GOT3 (cell line): ENCODE measurements around the gene GPR108.
"Not testable (repeated sequence)": the region's sequence is repeated elsewhere in the genome, so short reads cannot be mapped to it uniquely, and the experiment has no call there.

ENCODE experiments used
- DNase-seq: peaks from one replicate; lab custom pipeline; 2025; ENCODE audit warnings: mixed read lengths; lab: John Stamatoyannopoulos, UW

The GPR108 gene

GRCh38 chr19:6737284-6737872, at the start of gene GPR108:
Gene GPR108, minus strand, starts transcription at chr19:6737580. Its CDS starts 4 bp downstream, at chr19:6737576.
- peak; percentile 95 for DNase-seq

GRCh38 chr19:6779206-6779605, 41.8 kb upstream of the GPR108 start:
- DNase-seq = no peak

DNA sequence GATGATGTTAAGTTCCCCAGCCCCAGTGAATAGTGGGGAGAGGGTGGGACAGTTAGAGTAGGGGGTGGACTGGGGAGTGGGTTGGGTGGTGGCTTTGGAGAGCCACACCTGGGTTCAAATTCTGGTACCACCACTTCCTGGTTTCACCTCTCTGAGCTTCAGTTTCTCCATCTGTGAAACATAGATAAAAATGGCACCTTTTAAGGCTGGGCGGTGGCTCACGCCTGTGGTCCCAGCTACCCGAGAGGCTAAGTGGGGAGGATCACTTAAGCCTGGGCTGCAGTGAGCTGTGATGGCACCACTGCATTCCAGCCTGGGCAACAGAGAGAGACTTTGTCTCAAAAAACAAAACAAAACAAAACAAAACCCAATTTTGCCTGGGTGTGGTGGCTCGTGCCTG, 41.0 kb upstream of the GPR108 start:
- no peak for DNase-seq

GRCh38 chr19:6777434-6777833, 40.1 kb upstream of the GPR108 start:
- DNase-seq = no peak

DNA sequence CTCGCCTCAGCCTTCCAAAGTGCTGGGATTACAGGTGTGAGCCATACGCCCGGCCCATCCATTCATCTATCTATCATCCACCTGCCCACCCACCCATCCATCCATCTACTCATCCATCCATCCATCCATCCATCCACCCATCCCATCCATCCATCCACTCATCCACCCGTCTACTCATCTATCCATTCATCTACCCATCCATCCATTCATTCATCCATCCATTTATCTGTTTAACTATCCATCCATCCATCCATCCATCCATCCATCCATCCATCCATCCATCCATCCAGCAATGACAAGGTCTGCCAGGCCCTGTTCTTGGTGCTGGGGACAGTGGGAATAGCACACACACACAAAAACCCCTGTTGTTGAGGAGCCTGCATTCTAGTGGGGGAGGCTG, 39.6 kb upstream of the GPR108 start:
- no peak for DNase-seq

GRCh38 chr19:6776045-6776444, 38.7 kb upstream of the GPR108 start:
- DNase-seq = not testable (repeated sequence)

DNA sequence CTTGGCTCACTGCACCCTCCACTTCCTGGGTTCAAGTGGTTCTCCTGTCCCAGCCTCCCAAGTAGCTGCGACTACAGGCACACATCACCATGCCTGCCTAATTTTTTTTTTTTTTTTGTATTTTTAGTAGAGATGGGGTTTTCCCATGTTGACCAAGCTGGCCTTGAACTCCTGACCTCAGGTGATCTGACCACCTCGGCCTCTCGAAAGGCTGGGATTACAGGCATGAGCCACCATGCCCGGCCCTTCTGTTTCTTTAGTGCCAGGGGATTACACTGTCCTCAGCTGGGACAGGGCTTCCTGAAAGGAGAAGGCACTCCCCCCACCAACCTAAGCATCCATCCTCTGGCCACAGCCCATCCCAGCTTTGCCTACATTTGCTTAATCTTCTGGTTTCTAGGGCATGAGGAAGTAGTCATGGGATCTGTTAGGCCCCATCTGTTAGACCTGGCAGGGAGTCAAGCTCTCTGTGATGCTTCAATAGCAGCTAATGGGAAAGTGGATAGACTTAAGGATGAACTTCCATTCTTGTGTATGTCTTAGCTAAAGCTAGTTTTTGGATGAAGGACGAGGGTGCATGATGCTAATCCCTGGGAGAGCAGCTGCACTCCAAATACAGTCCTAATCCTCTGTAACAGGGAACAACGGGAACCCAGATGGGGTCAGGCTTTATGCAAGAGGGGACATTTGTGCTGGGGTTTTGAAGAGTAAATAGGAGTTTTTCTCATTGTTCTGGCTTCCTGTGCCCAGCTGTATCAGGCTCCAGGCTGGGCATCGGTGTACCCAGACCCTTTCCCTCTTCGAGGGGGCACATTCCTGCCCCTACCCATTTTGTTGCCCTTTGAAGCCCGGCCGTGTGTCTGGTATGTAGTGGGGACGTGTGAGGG, 37.7 kb upstream of the GPR108 start:
- no peak for DNase-seq

- no peak for DNase-seq
Observed at GRCh38 chr19:6773323-6773931, 36.0 kb upstream of the GPR108 start.

DNA sequence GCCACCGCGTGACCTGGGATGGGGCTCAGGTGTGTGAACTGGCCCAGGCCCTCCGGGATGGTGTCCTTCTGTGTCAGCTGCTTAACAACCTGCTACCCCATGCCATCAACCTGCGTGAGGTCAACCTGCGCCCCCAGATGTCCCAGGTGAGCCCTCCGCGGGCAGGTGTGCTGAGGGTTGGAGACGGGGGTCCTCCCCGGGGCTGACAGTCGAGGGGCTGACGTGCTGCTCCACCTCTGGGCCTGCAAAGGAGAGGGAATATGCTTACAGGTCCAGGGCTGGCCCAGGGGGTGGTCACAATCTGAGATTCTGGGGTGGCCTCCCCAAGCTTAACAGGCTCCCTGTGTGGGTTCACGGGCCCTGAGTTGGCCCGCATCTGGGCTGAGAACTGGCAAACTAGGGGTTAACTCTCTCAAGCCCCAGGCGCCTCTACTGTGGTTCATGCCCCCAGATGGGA, 35.5 kb upstream of the GPR108 start:
- no peak for DNase-seq

GRCh38 chr19:6772028-6772865, 34.9 kb upstream of the GPR108 start, which contains the start of gene VAV1:
Gene VAV1, plus strand, starts transcription at chr19:6772708. Its CDS starts 100 bp downstream, at chr19:6772808.
- DNase-seq = no peak

DNA sequence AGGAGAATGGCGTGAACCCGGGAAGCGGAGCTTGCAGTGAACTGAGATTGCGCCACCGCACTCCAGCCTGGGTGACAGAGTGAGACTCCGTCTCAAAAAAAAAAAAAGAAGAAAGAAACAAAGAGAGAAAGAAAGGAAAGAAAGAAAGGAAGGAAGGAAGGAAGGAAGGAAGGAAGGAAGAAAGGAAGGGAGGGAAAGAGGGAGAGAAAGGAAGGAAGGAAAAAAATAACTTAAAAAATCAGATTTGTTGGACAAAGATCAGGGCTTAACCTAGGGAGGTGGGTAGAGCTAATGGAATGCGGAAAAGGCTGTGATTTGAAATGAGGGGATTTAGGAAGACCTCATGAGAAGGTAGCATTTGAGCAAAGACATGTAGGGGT, 34.3 kb upstream of the GPR108 start:
- DNase-seq = not testable (repeated sequence)

DNA sequence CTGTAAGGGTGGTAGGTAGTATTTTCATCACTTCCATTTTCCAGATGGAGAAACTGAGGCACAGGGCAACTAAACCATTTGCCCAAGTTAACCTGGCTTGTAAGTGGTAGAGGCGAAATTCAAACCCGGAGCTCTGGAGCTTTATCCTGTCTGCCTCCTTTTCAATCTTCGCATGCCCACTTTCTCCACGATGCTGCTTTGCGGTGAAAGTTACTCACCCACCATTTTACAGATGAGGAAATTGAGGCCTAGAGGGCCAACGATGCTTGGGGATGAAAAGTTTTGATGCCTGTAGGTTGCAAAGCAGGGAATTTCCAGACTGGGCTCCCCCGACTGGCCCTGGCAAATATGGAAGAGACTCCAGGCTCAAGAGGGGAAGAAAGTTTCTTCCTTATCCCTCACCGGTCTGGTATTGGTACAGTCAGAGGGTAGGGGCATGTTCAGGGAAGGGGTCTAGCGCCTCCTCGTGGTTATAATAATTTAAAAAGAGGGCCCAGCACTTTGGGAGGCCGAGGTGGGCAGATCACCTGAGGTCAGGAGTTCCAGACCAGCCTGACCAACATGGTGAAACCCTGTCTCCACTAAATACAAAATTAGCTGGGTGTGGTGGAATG, 31.7 kb upstream of the GPR108 start:
- DNase-seq = no peak

DNA sequence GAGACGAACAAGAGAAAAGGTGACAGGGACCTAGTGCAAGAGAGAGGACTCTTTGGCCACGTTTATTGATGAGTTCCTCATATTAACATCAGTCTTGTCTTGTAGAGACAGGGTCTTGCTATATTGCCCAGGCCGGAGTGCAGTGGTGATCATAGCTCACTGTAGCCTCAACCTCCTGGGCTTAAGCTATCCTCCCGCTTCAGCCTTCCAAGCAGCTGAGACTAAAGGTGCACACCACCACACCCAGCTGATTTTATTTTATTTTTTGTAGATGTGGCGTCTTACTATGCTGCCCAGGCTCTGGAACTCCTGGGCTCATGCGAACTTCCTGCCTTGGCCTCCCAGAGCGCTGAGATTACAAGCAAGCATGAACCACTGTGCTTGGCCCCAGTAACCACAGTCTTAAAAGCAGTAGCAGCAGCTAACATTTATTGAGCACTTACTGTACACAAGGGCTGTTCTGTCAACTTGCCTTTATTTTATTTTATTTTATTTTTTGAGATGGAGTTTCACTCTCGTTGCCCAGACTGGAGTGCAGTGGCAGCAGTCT, 30.9 kb upstream of the GPR108 start:
- no peak for DNase-seq

DNA sequence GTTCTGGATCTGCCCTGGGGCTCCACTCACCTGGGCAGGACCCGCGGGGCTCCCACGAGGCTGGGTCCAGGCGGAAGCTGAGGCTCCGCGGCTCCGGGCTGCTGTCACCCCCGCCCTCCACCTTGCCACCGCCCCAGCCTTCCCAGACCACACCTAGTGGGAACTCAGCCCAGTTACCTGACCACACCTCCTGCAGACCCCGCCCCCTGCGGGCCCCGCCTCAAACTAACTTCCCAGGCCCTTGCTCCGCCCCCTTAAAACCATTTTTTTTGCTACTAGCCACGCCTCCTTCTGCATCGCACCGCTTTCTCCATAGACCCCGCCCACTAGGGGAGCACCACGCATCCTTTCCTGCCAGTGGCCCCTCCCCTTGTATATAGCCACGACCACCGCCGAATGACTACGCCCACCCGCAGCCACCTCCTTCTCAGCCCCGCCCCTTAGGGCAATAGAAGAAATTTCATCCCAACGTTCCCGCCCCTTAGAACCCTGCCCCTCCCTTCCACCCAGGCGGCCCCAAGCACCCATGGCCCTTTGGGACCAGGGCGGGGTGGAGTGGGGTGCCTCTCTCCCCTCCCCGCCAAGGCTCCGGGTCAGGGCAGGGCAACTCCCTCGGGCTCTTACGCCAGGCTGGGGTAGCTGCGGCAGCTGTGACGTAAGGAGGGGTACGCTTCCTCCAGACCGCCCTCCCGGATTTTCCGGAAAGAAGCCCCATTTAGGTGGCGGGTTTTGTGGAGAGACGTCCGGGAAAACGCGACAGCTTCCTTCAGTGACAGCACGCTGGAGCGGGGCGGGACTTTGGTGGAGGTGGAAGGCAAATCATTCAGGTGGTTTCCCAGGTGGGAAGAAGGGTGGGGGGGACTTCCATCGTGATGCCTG, 30.2 kb upstream of the GPR108 start, which contains the start of gene SH2D3A:
Gene SH2D3A (minus strand): TSS at position 79 of the 879 bp plus-strand sequence. CDS start 3,687 bp downstream, outside the sequence.
- peak; percentile 54 for DNase-seq

DNA sequence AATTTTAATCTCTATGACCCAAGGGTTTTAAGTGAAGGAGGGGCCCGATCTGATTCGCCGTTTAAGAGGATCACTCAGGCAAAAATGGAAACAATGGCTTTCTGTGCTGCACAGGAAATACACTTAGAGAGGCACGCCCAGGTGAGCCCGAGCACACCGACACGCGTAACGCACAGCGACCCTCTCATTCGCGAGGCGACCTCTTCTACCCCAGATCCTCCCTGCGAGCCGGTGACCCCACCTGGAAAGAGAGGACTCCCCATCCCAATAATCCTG, 29.6 kb upstream of the GPR108 start:
- DNase-seq = no peak

- DNase-seq = no peak
Observed at GRCh38 chr19:6766357-6767080, 29.1 kb upstream of the GPR108 start.

DNA sequence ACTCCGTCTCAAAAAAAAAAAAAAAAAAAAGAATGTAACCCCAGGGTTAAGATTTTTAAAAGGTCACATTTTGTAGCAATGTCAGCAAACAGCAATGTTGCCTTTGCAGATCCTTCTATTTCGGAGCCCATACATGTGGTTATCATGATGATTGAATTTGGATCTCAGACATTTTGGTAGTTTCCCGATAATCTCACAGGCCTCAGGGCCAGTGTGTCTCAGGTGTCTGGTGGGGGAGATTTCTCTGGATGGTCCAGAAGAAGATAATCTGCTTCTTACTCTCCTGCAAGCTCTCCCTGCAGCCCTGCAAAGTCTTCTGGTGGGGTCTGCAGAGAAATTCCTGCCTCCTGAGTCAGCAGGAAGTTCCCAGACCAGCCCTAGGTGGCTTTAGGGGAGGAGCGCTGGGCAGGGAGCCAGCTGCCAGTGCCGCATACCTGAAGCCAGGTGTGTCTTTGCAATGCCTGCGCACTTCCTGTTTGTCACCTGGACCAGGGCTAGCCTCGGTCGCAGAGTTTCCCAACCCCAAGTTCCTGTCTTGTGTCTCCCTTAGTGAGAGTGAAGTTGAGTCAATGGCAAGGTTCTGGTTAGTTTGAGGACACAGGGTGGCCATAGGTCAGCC, 28.5 kb upstream of the GPR108 start:
- no peak for DNase-seq

- DNase-seq = not testable (repeated sequence)
Observed at GRCh38 chr19:6762253-6762797, 24.9 kb upstream of the GPR108 start.
